ENCODE data around the gene BCAS3. TPM values are rescaled to one million over a fixed set of nuclear protein-coding genes. Genes with fewer than 3 reads are reported as not detected.

The BCAS3 gene
- total RNA-seq, 1 donor from 2014 or later: 35.7 TPM

GRCh38 chr17:61168506-61168905 is 490.9 kb downstream of the BCAS3 start:
- no peak for TF ChIP-seq CTCF (IDR thresholded peaks at IDR 0.05)
- H3K4me1 Mint-ChIP-seq (ENCODE audit: unreplicated experiment): no peaks in the 10 kb centered on the region
- no peak for DNase-seq (ENCODE audit: extremely low spot score, unreplicated experiment)
- no peaks in the 10 kb centered on the region for H3K9me3 Mint-ChIP-seq (ENCODE audit: unreplicated experiment)
- H3K27ac Mint-ChIP-seq (ENCODE audit: unreplicated experiment): no peak overlapping the region
- H3K36me3 Mint-ChIP-seq (ENCODE audit: unreplicated experiment): peaks cover 13% of the 10 kb centered on the region
- no peaks in the 10 kb centered on the region for H3K27me3 Mint-ChIP-seq (ENCODE audit: unreplicated experiment)
- H3K4me3 Mint-ChIP-seq (ENCODE audit: unreplicated experiment): no peak overlapping the region

GRCh38 chr17:61174310-61174709 is 496.7 kb downstream of the BCAS3 start:
- H3K9me3 Mint-ChIP-seq (ENCODE audit: unreplicated experiment): no peaks in the 10 kb centered on the region
- H3K4me3 Mint-ChIP-seq (ENCODE audit: unreplicated experiment): no peak overlapping the region
- no peak overlapping the region for H3K27ac Mint-ChIP-seq (ENCODE audit: unreplicated experiment)
- no peaks in the 10 kb centered on the region for H3K4me1 Mint-ChIP-seq (ENCODE audit: unreplicated experiment)
- no peaks in the 10 kb centered on the region for H3K27me3 Mint-ChIP-seq (ENCODE audit: unreplicated experiment)
- H3K36me3 Mint-ChIP-seq (ENCODE audit: unreplicated experiment): peaks cover 12% of the 10 kb centered on the region
- no peak for TF ChIP-seq CTCF (IDR thresholded peaks at IDR 0.05)
- DNase-seq (ENCODE audit: extremely low spot score, unreplicated experiment): no peak

GRCh38 chr17:61175298-61176142 is 497.9 kb downstream of the BCAS3 start:
- Mint-ChIP-seq H3K4me3 (ENCODE audit: unreplicated experiment) (no peak overlapping the region), H3K36me3 (ENCODE audit: unreplicated experiment) (peaks cover 12% of the 10 kb centered on the region), H3K9me3 (ENCODE audit: unreplicated experiment) (no peaks in the 10 kb centered on the region), H3K4me1 (ENCODE audit: unreplicated experiment) (no peaks in the 10 kb centered on the region), H3K27me3 (ENCODE audit: unreplicated experiment) (no peaks in the 10 kb centered on the region), H3K27ac (ENCODE audit: unreplicated experiment) (no peak overlapping the region)
- DNase-seq (ENCODE audit: extremely low spot score, unreplicated experiment): no peak
- no peak for TF ChIP-seq CTCF (IDR thresholded peaks at IDR 0.05)

- H3K4me3 Mint-ChIP-seq (ENCODE audit: unreplicated experiment): no peak overlapping the region
- TF ChIP-seq CTCF (IDR thresholded peaks at IDR 0.05): no peak
These were observed 499.7 kb downstream of the BCAS3 start for GRCh38 chr17:61177351-61177750.

GRCh38 chr17:61178284-61178683 is 500.6 kb downstream of the BCAS3 start:
- Mint-ChIP-seq H3K27me3 (ENCODE audit: unreplicated experiment) (no peaks in the 10 kb centered on the region), H3K36me3 (ENCODE audit: unreplicated experiment) (peaks cover 2% of the 10 kb centered on the region), H3K27ac (ENCODE audit: unreplicated experiment) (no peak overlapping the region), H3K4me1 (ENCODE audit: unreplicated experiment) (no peaks in the 10 kb centered on the region), H3K9me3 (ENCODE audit: unreplicated experiment) (no peaks in the 10 kb centered on the region), H3K4me3 (ENCODE audit: unreplicated experiment) (no peak overlapping the region)
- no peak for DNase-seq (ENCODE audit: extremely low spot score, unreplicated experiment)
- no peak for TF ChIP-seq CTCF (IDR thresholded peaks at IDR 0.05)

More at GRCh38 chr17:61177351-61177750, 499.7 kb downstream of the BCAS3 start:
- no peaks in the 10 kb centered on the region for H3K9me3 Mint-ChIP-seq (ENCODE audit: unreplicated experiment)
- peaks cover 2% of the 10 kb centered on the region for H3K36me3 Mint-ChIP-seq (ENCODE audit: unreplicated experiment)
- no peak for DNase-seq (ENCODE audit: extremely low spot score, unreplicated experiment)
- H3K27me3 Mint-ChIP-seq (ENCODE audit: unreplicated experiment): no peaks in the 10 kb centered on the region
- H3K4me1 Mint-ChIP-seq (ENCODE audit: unreplicated experiment): no peaks in the 10 kb centered on the region
- no peak overlapping the region for H3K27ac Mint-ChIP-seq (ENCODE audit: unreplicated experiment)
